Mesenchymal stem cell (in vitro differentiated cells and primary cell): ENCODE data around the gene RASA3.

Experiments used
- DNase-seq: peaks from one replicate; pipeline ENCODE4 v3.0.0-alpha.2; 2013
- H2AFZ ChIP-seq: one replicate; pipeline ENCODE4 v1.6.1; 2013; ENCODE audit warnings: low read depth, mild to moderate bottlenecking, control low read depth, inconsistent platforms, low read length, moderate library complexity
- H2AK5ac ChIP-seq: 2 replicates; pipeline ENCODE4 v1.6.1; 2013; ENCODE audit warnings: low read length, moderate library complexity, mild to moderate bottlenecking, inconsistent platforms; ENCODE audit not compliant: severe bottlenecking
- H2BK120ac ChIP-seq: one replicate; pipeline ENCODE4 v1.6.1; 2013; ENCODE audit warnings: low read depth, mild to moderate bottlenecking, inconsistent platforms, low read length, moderate library complexity
- H2BK12ac ChIP-seq, 2 experiments: one replicate each; pipeline ENCODE4 v1.6.1; 2013; ENCODE audit warnings: inconsistent platforms in 2 of 2, low read length in 2 of 2, mild to moderate bottlenecking in 2 of 2, moderate library complexity in 2 of 2, control low read depth in 1 of 2
- H2BK15ac ChIP-seq: one replicate; pipeline ENCODE4 v1.6.1; 2013; ENCODE audit warnings: mild to moderate bottlenecking, low read depth, inconsistent platforms; ENCODE audit not compliant: poor library complexity, severe bottlenecking
- H2BK5ac ChIP-seq: 2 replicates; pipeline ENCODE4 v1.6.1; 2013; ENCODE audit warnings: low read depth, mild to moderate bottlenecking, low read length, control low read depth, inconsistent platforms; ENCODE audit not compliant: poor library complexity, severe bottlenecking
- H3K14ac ChIP-seq, 2 experiments: one replicate each; pipeline ENCODE4 v1.6.1; 2013; ENCODE audit warnings: inconsistent platforms in 2 of 2, low read length in 2 of 2, control low read depth in 1 of 2, mild to moderate bottlenecking in 1 of 2, moderate library complexity in 1 of 2
- H3K18ac ChIP-seq, 2 experiments: one replicate each; pipeline ENCODE4 v1.6.1; 2013; ENCODE audit warnings: inconsistent platforms in 2 of 2, low read length in 2 of 2, control low read depth in 1 of 2, low read depth in 1 of 2, mild to moderate bottlenecking in 1 of 2
- H3K23ac ChIP-seq, 2 experiments: one replicate each; pipeline ENCODE4 v1.6.1; 2013; ENCODE audit warnings: inconsistent platforms in 2 of 2, low read length in 2 of 2, mild to moderate bottlenecking in 2 of 2, moderate library complexity in 2 of 2, control low read depth in 1 of 2
- H3K27ac ChIP-seq: 2 replicates; pipeline ENCODE4 v1.5.1; 2013; ENCODE audit warnings: mild to moderate bottlenecking, moderate library complexity, low read length, control low read depth, inconsistent platforms; ENCODE audit not compliant: poor library complexity, severe bottlenecking
- H3K27me3 ChIP-seq, 2 experiments: 2 replicates each; pipeline versions ENCODE4 v1.6.1 to v1.7.0; 2013; ENCODE audit warnings: low read length in 2 of 2, mild to moderate bottlenecking in 2 of 2, moderate library complexity in 2 of 2, control low read depth in 1 of 2, inconsistent platforms in 1 of 2; ENCODE audit not compliant: control insufficient read depth in 1 of 2, insufficient read depth in 1 of 2
- H3K36me3 ChIP-seq, 2 experiments: 2 replicates each; pipeline versions ENCODE4 v1.6.1 to v1.7.0; 2013; ENCODE audit warnings: low read length in 2 of 2, control low read depth in 1 of 2, inconsistent platforms in 1 of 2, low read depth in 1 of 2, mild to moderate bottlenecking in 1 of 2; ENCODE audit not compliant: insufficient read depth in 2 of 2, control insufficient read depth in 1 of 2
- H3K4ac ChIP-seq, 2 experiments: one replicate each; pipeline ENCODE4 v1.6.1; 2013; ENCODE audit warnings: inconsistent platforms in 2 of 2, low read length in 2 of 2, mild to moderate bottlenecking in 2 of 2, moderate library complexity in 2 of 2, control low read depth in 1 of 2, low read depth in 1 of 2
- H3K4me1 ChIP-seq: 2 replicates; pipeline ENCODE4 v1.6.1; 2013; ENCODE audit warnings: low read depth, low read length, control low read depth; ENCODE audit not compliant: control insufficient read depth, insufficient read depth
- H3K4me2 ChIP-seq: 2 replicates; pipeline ENCODE4 v1.6.1; 2013; ENCODE audit warnings: low read length, mild to moderate bottlenecking, inconsistent platforms; ENCODE audit not compliant: poor library complexity, severe bottlenecking
- H3K4me3 ChIP-seq, 2 experiments: 2 replicates each; pipeline versions ENCODE4 v1.5.1 to v1.7.0; 2013; ENCODE audit warnings: low read length in 2 of 2, mild to moderate bottlenecking in 2 of 2, control low read depth in 1 of 2, low read depth in 1 of 2; ENCODE audit not compliant: insufficient read depth in 1 of 2
- H3K79me1 ChIP-seq: replicated peaks from 2 replicates; pipeline ENCODE4 v1.6.1; 2013; ENCODE audit warnings: mild to moderate bottlenecking, control low read depth, low read length, inconsistent platforms; ENCODE audit not compliant: poor library complexity, severe bottlenecking
- H3K9ac ChIP-seq: 2 replicates; pipeline ENCODE4 v1.7.0; 2013; ENCODE audit warnings: mild to moderate bottlenecking, low read length, moderate library complexity
- H3K9me3 ChIP-seq: 2 replicates; pipeline ENCODE4 v1.7.0; 2013; ENCODE audit warnings: mild to moderate bottlenecking, low read length; ENCODE audit not compliant: control insufficient read depth
- H4K8ac ChIP-seq: one replicate; pipeline ENCODE4 v1.6.1; 2013; ENCODE audit warnings: inconsistent platforms, mild to moderate bottlenecking, low read length, moderate library complexity
- H4K91ac ChIP-seq: one replicate; pipeline ENCODE4 v1.6.1; 2013; ENCODE audit warnings: mild to moderate bottlenecking, low read length, inconsistent platforms
- WGBS: methylation state at CpG from one replicate; pipeline ENCODE4 v1.1.7; 2013; ENCODE audit warnings: mixed read lengths; 5-methylcytosine and 5-hydroxymethylcytosine counted together

RASA3 gene

GRCh38 chr13:113974304-113975281, 157.8 kb downstream of the RASA3 start:
- Histone ChIP-seq H3K9ac (no peak overlapping the region), H3K4me1 (peaks cover 28% of the 10 kb centered on the region), H3K18ac (no peak overlapping the region), H3K79me1 (peaks cover 45% of the 10 kb centered on the region), H2AK5ac (no peak overlapping the region), H3K9me3 (no peaks in the 10 kb centered on the region), H2BK15ac (no peak overlapping the region), H3K4ac (no peak overlapping the region), H3K23ac (no peak overlapping the region), H3K4me2 (no peak overlapping the region), H2AFZ (no peak overlapping the region), H3K27me3 (no peaks in the 10 kb centered on the region), H2BK12ac (no peak overlapping the region), H2BK5ac (no peak overlapping the region), H2BK120ac (no peak overlapping the region), H3K4me3 (no peak overlapping the region), H3K36me3 (peaks cover 80 to 89% of the 10 kb centered on the region in 2 experiments), H4K91ac (no peak overlapping the region), H3K14ac (no peak overlapping the region), H3K27ac (no peak overlapping the region), H4K8ac (no peak overlapping the region)
- 95% methylated on average over 48 of the region's 56 CpGs for WGBS
- no peak for DNase-seq

GRCh38 chr13:113973218-113974164, 158.9 kb downstream of the RASA3 start, which contains the start of gene C13orf46:
Gene C13orf46 (minus strand): TSS chr13:113974076. CDS start chr13:113973997, 79 bp downstream.
- H3K27ac ChIP-seq: no peak within 1 kb of the TSS
- peaks cover 80 to 89% of the 10 kb centered on the region in 2 experiments for H3K36me3 ChIP-seq
- DNase-seq: no peak
- H2AFZ ChIP-seq: no peak within 1 kb of the TSS
- peaks cover 44% of the 10 kb centered on the region for H3K79me1 ChIP-seq
- no peak within 1 kb of the TSS for H4K91ac ChIP-seq
- H3K9ac ChIP-seq: no peak within 1 kb of the TSS
- no peak within 1 kb of the TSS for H3K18ac ChIP-seq
- no peaks in the 10 kb centered on the region for H3K9me3 ChIP-seq
- H2BK12ac ChIP-seq: no peak within 1 kb of the TSS
- WGBS: 95% methylated on average over 43 of the region's 44 CpGs
- no peak within 1 kb of the TSS for H3K23ac ChIP-seq
- no peak within 1 kb of the TSS for H3K4me2 ChIP-seq
- H3K4me1 ChIP-seq: peaks cover 24% of the 10 kb centered on the region
- H2AK5ac ChIP-seq: no peak within 1 kb of the TSS
- H3K4ac ChIP-seq: no peak within 1 kb of the TSS
- H2BK120ac ChIP-seq: no peak within 1 kb of the TSS
- H3K14ac ChIP-seq: no peak within 1 kb of the TSS
- H3K4me3 ChIP-seq: peak within 1 kb of the TSS in 1 of 2 experiments; percentile 5
- no peak within 1 kb of the TSS for H2BK5ac ChIP-seq
- H3K27me3 ChIP-seq: no peaks in the 10 kb centered on the region
- H4K8ac ChIP-seq: no peak within 1 kb of the TSS
- H2BK15ac ChIP-seq: no peak within 1 kb of the TSS

- H3K4me1 ChIP-seq: peaks cover 24% of the 10 kb centered on the region
- no peaks in the 10 kb centered on the region for H3K9me3 ChIP-seq
- no peaks in the 10 kb centered on the region for H3K27me3 ChIP-seq
- no peak overlapping the region for H2BK15ac ChIP-seq
- H4K91ac ChIP-seq: peak overlapping the region; percentile 11
- H3K9ac ChIP-seq: no peak overlapping the region
- H2AK5ac ChIP-seq: no peak overlapping the region
- DNase-seq: no peak
- no peak overlapping the region for H2AFZ ChIP-seq
- no peak overlapping the region for H3K23ac ChIP-seq
- H2BK5ac ChIP-seq: no peak overlapping the region
- H3K79me1 ChIP-seq: peaks cover 44% of the 10 kb centered on the region
- H4K8ac ChIP-seq: no peak overlapping the region
- peaks cover 79 to 91% of the 10 kb centered on the region in 2 experiments for H3K36me3 ChIP-seq
- H3K14ac ChIP-seq: no peak overlapping the region
- no peak overlapping the region for H2BK12ac ChIP-seq
- no peak overlapping the region for H3K27ac ChIP-seq
- WGBS: 92% methylated on average over 33 of the region's 36 CpGs
- no peak overlapping the region for H3K4ac ChIP-seq
- no peak overlapping the region for H3K4me2 ChIP-seq
- peak overlapping the region in 1 of 2 experiments; percentile 5 for H3K4me3 ChIP-seq
- no peak overlapping the region for H3K18ac ChIP-seq
- no peak overlapping the region for H2BK120ac ChIP-seq
These were observed 159.8 kb downstream of the RASA3 start for GRCh38 chr13:113972451-113973217.
